HG02938 (cell line): ENCODE results near the gene LGR6.
"Not testable (repeated sequence)": the region's sequence is repeated elsewhere in the genome, so short reads cannot be mapped to it uniquely, and the experiment has no call there.

ENCODE experiments used
- ATAC-seq: cut with Tn5 transposase; IDR thresholded peaks from one replicate; pipeline ENCODE4 v1.9.1; 2021; ENCODE audit warnings: mild to moderate bottlenecking, moderate library complexity; ENCODE audit not compliant: unreplicated experiment

LGR6 gene

DNA sequence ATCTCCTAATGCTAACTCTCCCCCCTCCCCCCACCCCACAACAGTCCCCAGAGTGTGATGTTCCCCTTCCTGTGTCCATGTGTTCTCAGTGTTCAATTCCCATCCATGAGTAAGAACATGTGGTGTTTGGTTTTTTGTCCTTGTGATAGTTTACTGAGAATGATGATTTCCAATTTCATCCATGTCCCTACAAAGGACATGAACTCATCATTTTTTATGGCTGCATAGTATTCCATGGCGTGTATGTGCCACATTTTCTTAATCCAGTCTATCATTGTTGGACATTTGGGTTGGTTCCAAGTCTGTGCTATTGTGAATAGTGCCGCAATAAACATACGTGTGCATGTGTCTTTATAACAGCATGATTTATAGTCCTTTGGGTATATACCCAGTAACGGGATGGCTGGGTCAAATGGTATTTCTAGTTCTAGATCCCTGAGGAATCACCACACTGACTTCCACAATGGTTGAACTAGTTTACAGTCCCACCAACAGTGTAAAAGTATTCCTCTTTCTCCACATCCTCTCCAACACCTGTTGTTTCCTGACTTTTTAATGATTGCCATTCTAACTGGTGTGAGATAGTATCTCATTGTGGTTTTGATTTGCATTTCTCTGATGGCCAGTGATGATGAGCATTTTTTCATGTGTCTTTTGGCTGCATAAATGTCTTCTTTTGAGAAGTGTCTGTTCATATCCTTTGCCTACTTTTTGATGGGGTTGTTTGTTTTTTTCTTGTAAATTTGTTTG is 67.8 kb downstream of the LGR6 start:
- not testable (repeated sequence) for ATAC-seq

DNA sequence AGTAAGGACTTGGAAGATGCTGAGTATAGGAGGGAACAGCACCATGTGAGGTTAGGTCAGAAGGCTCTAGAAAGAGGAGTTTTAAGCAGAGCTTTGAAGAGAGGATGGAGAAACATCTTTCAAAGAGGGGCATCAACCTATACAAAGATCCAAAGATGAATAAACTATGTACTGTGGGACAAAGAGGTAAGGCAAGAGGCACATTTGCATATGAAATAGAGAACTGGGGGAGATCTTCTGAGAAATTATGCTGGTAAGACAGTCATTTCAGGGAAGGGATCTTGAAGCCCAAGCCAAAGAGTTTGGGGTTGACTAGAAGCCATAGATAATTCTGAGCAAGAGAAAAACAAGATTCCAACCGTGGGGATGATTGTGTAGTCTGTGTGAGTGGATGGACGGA is 70.0 kb downstream of the LGR6 start:
- ATAC-seq, result no peak

DNA sequence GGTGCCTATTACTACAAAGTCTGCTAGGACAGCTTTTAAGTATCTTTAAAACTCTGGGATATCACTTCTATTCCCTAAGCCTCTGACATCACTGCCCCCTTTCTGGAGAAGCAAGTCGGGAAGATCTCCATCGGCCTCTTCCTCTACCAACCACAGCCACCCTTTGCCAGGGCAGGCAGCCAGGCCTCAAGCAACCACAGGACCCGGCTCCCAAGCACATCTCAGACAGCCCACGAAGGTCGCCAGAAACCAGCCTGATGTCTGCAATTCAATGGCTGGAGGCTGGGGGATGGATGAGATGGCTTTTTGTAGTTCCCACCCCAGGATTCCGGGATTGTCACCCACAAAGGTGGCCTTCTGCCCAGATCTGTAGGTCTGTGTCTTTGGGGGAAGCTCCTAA is 70.7 kb downstream of the LGR6 start:
- no peak for ATAC-seq

DNA sequence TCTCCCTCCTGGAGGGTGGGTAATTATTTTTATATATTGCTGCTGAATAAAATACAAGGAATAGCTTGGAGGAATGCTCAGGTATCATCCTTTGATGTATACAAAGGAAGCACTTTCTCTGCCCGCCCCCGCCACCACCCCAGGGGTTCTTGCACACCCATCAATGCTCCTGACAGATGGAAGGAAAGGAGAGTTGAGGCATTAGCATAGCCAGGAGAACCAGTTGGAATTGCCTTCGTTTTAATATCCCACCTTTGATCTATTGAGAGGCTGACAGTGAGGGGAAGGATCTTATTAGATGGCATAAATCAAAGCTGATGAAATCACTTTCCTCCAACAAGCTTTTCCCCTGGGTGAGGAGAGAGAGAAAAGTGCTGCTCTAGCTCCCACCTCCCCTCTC is 71.1 kb downstream of the LGR6 start:
- ATAC-seq, result no peak

DNA sequence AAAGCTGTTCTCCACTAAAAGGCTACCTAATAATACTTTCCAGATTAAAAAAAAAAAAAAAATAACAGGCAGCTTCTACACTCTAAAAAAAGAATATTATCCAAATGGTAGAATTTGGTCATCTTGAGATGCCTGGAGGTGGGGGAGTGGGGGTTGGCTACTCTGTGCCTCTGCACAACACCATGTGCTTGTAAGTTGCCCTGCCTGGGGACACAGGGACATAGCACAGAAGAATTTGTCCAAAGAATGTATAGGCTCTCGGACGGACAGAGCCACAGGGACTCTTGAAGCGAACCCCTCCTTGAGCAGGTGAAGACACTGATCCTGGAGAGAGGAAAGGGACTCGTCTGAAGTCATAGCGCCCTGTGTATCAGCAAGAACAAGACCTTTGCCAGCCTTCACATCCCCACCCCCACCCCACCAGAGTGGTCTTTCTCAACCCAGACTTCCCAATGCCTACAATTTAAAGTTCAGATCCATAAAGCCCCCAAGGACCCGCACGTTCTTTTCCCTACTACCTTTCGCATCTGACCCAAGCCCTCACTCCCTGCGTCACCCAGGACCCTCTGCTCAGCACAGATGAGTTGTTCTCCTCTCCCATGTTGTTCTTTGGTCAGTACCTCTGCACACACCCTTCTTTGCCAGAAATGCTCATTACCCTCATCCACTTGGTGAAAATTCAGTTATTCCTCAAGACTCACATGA is 72.6 kb downstream of the LGR6 start:
- ATAC-seq, result no peak

DNA sequence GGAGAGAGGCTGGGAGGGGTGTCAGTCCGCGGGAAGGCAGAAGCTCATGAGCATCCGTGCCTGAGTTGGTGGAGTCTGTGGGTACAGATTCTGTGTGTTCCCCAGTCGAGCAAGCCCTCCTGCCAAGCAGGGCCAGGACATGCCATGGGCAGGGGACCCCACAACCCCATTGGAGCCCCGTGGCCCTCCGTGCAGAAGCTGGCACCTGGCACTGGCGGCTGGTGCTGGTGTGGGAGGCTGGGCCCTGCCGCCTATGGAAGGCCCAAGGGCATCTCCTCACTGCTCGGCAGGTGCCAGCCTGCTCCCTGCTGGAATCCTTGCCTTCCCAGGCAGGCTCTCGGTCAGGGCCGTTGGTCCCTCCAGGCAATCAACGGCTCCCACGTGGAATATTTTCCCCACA is 74.4 kb downstream of the LGR6 start:
- no peak for ATAC-seq

DNA sequence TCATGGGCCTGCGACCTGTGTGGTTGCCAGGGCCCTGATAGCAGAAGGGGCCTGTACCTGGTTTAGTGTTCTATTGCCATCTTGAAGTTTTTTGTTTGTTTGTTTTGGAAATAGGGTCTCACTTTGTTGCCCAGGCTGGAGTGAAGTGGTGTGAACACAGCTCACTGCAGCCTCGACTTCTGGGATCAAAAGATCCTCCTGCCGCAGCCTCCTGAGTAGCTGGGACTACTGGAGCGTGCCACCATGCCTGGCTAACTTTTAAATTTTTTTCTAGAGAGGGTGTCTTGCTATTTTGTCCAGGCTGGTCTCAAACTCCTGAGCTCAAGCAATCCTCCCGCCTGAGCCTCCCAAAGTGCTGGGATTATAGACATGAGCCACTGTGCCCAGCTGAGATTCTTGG is 75.2 kb downstream of the LGR6 start:
- no peak for ATAC-seq

DNA sequence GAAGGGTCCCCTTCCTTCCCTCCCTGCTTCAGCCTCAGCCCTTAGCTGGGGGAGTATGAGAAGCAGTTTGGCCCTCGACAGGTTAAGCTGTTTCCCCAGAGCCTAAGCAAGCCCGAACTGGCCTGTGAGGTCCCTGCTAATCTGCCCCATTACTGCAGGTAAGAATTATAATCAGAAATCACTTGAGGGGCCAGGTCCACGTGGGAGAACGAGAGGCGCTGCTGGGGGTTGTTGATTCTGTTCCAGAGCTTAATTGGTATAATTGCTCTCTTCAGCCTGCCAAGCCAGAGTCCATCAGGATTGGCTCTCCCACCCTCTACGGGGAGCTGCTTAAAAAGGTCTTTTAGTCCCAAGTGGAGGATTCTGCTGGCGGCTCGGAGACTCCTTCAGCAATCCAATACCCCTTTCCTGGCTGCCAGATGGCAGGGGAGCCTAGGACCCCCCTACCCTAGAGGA is 77.3 kb downstream of the LGR6 start:
- ATAC-seq, result no peak

DNA sequence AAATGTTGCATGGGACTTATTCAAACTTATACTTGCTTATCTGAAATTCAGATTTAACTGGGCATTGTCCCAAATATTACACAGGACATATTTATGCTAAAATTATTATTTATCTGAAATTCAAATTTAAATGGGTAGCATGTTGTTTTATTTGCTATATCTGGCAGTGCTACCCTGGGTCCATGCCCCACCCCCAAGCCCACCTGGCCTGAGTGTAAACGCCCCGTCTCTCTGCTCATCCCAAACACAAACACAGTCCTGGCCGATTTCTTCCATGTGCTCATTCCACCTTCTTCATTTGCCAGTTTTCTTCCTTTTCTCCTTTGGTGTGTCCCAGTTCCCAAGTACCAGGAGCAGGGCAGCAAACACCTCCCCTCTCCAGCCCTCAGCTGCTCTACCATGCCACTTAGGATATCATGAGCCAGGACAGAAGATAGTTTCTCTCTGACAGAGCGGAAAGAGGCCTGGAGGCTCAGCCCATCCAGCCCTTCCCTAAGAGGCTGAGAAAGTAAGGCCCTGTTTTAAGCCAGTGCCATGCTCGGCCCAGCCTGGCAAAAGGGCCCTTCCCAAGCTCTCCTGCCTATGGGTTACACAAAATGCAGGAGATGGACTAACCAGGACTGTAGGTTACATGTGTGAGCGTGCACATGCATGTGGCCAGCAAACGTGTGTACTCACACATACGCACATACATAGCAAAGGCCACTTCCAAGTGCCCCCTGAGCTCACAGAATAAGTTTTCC is 78.7 kb downstream of the LGR6 start:
- ATAC-seq, result no peak

DNA sequence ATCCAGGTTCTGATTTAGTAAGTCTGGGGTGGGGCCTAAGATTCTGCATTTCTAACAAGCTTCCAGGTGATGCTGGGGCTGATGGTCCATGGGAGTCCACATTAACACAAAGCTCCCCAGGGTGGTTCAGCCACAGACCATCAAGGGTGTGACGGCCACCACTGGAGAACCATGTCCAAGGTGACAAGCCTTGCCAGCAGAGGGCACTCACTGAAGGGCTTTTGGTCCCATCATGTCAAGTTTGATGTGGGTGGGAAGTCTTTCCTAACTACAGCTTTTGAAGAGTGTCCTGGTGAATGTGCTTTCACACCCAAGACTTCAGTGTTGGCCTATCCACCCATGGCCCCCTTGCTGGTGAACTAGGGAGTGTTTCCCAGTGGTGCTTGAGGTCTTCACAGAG is 81.0 kb downstream of the LGR6 start:
- ATAC-seq, result no peak

DNA sequence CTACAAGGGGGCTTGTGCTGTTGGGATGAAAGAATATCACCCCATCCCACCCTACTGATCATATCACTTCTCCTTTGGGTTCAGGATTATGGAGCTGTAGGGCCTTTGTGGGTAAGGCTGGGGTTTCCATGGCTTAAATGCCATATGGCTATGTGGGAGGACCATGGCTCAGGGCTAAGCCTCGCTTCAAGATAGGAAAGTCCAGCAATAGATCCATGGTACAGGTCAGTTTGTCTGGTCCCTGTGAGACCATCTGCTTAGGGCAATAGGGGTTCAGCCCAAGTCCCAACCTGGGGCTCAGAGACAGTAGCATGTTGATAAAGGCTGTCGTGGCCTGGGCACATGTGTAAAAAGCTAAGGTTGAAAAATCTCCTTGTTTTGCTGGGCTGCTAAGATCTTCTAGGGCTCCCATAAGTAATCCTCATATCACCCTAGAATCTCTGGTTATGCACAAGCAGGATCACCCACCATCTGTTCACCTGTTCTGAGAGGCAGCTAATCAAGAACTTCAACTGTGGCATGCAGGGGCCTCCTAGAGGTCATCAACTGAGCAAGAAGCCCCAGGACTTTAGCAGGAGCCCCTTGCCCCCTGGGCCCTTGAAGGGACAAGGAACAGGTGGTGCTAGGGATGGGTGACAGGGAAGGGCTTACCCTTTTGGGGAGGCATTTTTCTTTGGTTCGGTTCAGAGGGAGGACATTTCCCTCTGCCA is 81.6 kb downstream of the LGR6 start:
- no peak for ATAC-seq

DNA sequence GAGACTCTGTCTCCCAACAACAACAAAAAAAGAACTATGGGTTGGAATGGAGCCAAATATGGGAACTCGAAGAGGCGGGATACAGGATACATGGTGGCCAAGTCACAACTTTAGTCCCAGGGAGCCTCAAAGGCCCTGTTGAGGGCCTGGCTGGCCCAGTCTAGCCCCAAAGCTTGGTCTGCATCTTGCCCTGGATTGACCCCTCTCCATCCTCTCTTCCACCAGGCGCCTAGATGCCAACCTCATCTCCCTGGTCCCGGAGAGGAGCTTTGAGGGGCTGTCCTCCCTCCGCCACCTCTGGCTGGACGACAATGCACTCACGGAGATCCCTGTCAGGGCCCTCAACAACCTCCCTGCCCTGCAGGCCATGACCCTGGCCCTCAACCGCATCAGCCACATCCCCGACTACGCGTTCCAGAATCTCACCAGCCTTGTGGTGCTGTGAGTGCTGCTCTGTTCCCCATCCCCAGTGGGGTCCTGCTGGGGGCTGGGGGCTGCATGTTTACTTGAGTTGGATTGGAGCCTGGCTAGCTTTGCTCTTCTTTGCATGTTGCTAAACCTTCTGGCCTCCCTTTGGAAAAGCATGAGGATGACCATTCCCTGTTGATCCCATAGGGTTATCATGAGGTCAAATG is 82.6 kb downstream of the LGR6 start:
- no peak for ATAC-seq

DNA sequence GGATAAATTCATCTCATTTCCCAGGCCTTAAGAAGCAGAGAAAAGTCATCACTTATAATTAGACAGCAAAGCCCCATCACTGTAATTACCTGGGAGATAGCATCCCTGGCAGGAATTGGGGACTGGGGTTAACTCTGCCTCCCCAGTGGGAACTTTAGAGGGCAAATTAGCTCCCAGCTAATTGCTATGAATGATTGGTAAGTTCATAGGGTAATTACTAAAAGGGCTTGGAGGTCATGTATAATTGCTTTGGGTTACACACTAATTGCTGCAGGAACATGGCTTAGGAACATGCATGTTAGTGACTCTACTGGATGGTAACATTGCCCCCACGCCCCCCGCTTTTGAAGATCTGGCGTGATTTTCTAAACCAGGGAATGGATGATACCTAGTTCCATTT is 83.3 kb downstream of the LGR6 start:
- no peak for ATAC-seq

DNA sequence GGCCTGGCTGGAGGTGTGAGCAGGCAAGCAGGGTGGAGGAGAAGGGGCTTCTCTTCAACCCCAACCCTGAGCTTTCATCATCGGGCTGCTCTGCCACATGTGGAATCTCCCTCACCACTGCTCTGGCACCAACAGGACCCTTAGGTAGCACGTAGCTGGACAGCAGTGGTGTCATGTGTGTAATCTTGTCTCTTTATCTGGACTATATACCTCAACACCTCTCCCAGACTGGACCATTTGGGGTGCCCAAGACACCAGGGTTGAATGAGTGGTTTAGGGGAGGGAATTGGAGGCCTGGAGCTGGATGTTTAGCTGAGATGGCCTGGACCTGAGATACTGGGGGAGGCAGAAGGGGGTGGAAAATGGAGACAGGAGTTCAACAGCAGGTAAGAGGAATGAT is 85.2 kb downstream of the LGR6 start:
- no peak for ATAC-seq

DNA sequence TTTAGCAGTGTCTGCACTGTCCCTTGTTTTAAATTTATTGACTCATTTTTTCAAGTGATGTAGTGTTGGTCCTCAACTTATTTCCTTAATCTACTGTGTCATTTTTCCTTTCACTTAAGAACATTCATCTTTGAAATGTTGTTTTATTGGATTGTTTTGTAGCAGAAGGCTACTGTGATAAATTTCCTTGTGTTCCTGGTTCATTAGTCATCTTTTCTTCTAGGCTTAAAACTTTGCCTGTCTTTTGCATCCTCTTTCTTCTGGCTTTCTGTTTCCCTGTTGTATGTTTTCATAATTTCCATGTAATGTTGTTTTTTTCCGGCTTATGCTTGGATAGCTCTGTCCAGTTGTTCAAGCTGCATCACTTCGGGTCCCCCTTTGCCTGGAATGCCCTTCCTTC is 86.2 kb downstream of the LGR6 start:
- ATAC-seq, result no peak

DNA sequence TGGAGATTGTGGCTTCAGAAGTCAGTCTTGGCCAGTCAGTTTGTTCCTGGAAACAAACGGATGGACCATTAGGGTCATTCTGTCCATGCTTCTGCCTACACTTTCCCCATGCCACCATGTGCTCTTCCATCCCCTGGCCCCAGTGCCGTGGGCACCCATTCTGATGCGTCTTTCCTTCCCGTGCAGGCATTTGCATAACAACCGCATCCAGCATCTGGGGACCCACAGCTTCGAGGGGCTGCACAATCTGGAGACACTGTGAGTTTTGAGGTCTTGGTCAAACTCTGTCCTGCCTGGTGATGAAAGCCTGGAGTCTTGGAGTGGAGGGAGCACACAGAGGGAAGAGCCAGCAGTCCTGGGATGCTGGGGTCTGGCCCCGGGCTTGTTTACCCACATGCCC is 87.0 kb downstream of the LGR6 start:
- ATAC-seq, result no peak

DNA sequence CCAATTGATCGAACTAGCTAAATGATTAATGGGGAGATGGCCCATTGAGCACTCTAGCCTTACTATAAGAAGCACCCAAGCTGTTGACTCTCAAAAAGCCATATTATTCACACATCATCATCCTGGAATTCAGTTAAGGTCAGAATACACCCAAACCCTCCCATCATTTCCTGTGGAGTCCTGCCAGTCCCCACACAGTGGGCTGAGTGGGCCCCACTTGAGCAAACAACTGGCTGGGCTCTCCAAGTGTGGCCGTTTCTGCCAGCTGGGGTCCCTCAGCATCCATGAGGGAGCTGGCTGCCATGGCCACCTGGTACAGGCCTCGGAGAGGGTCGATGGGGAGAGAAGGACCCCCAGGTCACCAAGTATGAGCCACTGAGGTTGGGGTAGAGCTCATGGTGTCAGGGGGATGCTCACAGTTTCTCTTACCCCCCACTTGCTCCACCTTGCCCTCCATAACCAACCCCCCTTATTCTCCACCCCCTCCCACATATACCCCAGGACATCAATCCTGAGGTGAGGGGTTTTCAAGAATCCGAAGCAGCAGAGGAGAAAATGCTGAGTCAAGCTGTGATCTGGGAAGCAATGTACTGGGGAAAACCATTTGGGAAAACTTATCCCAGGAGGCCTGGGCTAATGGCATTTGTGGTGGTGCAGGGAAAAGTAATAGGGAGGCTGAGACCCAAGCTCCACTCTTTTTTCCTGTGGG is 87.9 kb downstream of the LGR6 start:
- no peak for ATAC-seq

DNA sequence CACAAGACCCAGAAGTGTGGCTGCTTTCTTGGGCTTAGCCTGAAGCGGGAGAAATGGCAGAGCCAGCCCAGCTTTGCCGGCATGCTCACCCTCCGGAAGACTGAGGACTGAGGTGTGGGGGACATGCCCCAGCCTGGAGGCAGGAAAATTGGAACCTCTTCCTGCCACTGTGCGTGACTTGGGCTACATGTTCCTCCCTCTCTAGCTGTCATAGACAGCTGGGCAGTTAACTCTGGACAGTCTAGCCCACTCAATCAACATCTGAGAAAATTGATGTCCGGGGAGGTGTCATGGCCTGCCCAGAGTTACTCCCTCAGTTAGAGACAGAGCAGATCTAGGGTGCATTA is 88.4 kb downstream of the LGR6 start:
- ATAC-seq, result no peak

DNA sequence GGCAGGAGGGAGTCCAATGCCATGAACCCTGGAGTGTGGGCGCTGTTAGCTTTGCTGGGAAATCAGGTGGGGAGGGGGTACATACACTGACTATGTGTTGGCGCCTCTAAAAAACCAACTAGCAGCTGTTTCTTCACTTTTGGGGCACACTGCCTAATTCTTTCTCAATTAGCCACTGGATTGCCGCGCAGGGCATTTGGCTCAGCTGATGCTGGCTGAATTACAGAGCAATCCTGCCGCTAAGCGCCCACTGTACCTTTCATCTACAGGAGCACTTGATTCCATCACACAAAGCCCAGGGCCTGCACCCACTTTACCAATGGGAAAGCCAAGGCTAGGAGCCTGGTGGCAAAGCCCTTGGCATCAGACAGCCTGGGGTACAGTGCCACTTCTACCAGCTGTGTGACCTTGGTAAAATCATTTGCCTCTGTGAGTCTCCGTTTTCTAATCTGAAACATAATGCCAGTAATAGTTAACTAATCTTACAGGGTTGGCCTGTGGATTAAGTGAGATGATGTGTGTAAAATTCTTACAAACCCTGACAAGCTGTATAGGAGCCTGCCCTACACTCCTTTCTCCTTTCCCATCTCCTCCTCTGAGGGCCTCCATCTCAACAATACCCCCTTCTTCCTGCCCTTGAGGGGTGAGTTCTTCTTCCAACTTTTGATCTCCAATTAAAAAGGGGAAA is 89.1 kb downstream of the LGR6 start:
- ATAC-seq, result no peak

DNA sequence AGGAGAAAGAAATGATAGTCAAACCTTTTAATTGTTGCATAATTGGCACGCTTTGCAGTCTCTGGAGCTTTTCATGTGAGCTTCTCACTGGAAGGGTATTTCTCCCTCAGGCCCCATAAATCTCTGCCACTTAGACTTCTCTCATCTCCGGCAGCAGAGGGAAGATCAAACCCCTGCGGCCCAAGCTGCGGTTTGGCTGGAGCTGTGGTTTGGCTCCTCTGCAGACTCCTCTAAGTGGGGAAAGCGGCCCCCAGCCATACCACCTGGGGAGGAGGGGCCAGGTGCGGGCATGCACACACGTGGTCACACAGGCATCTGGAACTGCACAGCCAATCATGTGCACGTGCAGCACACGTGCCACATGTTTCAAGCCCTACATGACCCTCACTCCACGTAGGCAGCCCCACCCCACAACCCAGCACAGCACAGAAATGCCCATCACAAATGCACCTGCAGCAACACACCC is 89.8 kb downstream of the LGR6 start:
- no peak for ATAC-seq
